GM18508 (cell line): ENCODE measurements around the gene SLC35F6.
"Not testable (repeated sequence)": the region's sequence is repeated elsewhere in the genome, so short reads cannot be mapped to it uniquely, and the experiment has no call there.

Experiments
- ATAC-seq: cut with Tn5 transposase; IDR thresholded peaks from one replicate; pipeline ENCODE4 v1.9.1; 2021; ENCODE audit warnings: moderate number of reproducible peaks; ENCODE audit not compliant: insufficient read depth, unreplicated experiment

The SLC35F6 gene

GRCh38 chr2:26730549-26731344, 33.3 kb upstream of the SLC35F6 start:
- no peak for ATAC-seq

GRCh38 chr2:26731714-26732113, 32.4 kb upstream of the SLC35F6 start:
- no peak for ATAC-seq

- ATAC-seq: no peak
Measured at GRCh38 chr2:26732446-26732845, 31.6 kb upstream of the SLC35F6 start.

- ATAC-seq: no peak
Measured at GRCh38 chr2:26733413-26733812, 30.7 kb upstream of the SLC35F6 start.

GRCh38 chr2:26735097-26735496, 29.0 kb upstream of the SLC35F6 start:
- no peak for ATAC-seq

- no peak for ATAC-seq
Measured at GRCh38 chr2:26735883-26736588, 28.0 kb upstream of the SLC35F6 start.

GRCh38 chr2:26737221-26737620, 26.9 kb upstream of the SLC35F6 start:
- no peak for ATAC-seq

- no peak for ATAC-seq
Measured at GRCh38 chr2:26738481-26738880, 25.6 kb upstream of the SLC35F6 start.

- ATAC-seq: no peak
Measured at GRCh38 chr2:26739514-26739913, 24.6 kb upstream of the SLC35F6 start.

GRCh38 chr2:26740346-26740745, 23.7 kb upstream of the SLC35F6 start:
- no peak for ATAC-seq

- no peak for ATAC-seq
Measured at GRCh38 chr2:26740890-26741302, 23.2 kb upstream of the SLC35F6 start.

GRCh38 chr2:26742048-26742770, 21.9 kb upstream of the SLC35F6 start:
- ATAC-seq: no peak

- ATAC-seq: no peak
Measured at GRCh38 chr2:26743852-26744251, 20.2 kb upstream of the SLC35F6 start.

GRCh38 chr2:26744953-26745352, 19.1 kb upstream of the SLC35F6 start:
- ATAC-seq: no peak

- no peak for ATAC-seq
Measured at GRCh38 chr2:26745609-26746327, 18.3 kb upstream of the SLC35F6 start.

- no peak for ATAC-seq
Measured at GRCh38 chr2:26746934-26747333, 17.1 kb upstream of the SLC35F6 start.

GRCh38 chr2:26749787-26750420, 14.2 kb upstream of the SLC35F6 start:
- ATAC-seq: not testable (repeated sequence)

- not testable (repeated sequence) for ATAC-seq
Measured at GRCh38 chr2:26750467-26750866, 13.6 kb upstream of the SLC35F6 start.

- ATAC-seq: no peak
Measured at GRCh38 chr2:26752656-26753055, 11.4 kb upstream of the SLC35F6 start.

GRCh38 chr2:26754539-26754938, 9.5 kb upstream of the SLC35F6 start:
- no peak for ATAC-seq
